IMR-90 (cell line): ENCODE results near the gene OR51B6. TPM values are rescaled to one million over a fixed set of nuclear protein-coding genes. Genes with fewer than 3 reads are reported as not detected.

Experiments used
- ATAC-seq: fragments of 200-7000 bp; cut with Tn5 transposase; 2 replicates; pipeline ENCODE4 v1.9.1; 2020; ENCODE audit warnings: low read depth, mild to moderate bottlenecking, moderate library complexity
- BruUV-seq: library from RNA; stranded (reverse); fragments of 400-500 nt; replicated peaks from 2 replicates; lab custom pipeline; 2021; lab: Mats Ljungman, UMichigan
- CTCF ChIA-PET: fragments of 300-600 bp; formaldehyde crosslinking; extraction: SDS; loops from one replicate; lab custom pipeline; 2021; ENCODE audit warnings: antibody characterized with exemption; lab: Yijun Ruan, JAX
- POLR2A ChIA-PET: fragments of 300-600 bp; sonication (Branson Sonifier 250); formaldehyde crosslinking; loops from one replicate; lab custom pipeline; 2022; ENCODE audit warnings: antibody characterized with exemption; ENCODE audit not compliant: unreplicated experiment; lab: Charles Lee
- DNase-seq: peaks from one replicate; pipeline ENCODE4 v3.0.0; 2013
- H2AFZ ChIP-seq: replicated peaks from 2 replicates; pipeline ENCODE3; 2013; ENCODE audit warnings: low read length, mild to moderate bottlenecking; ENCODE audit not compliant: poor library complexity
- H2AK5ac ChIP-seq: 2 replicates; pipeline ENCODE4 v1.6.1; 2013; ENCODE audit warnings: low read depth, low read length, inconsistent platforms
- H2AK9ac ChIP-seq: replicated peaks from 2 replicates; pipeline ENCODE3; 2013; ENCODE audit warnings: mild to moderate bottlenecking, low read depth, low read length, moderate library complexity; ENCODE audit not compliant: poor library complexity
- H2BK120ac ChIP-seq: 2 replicates; pipeline ENCODE4 v1.6.1; 2013; ENCODE audit warnings: low read depth, low read length, inconsistent platforms
- H2BK15ac ChIP-seq: 3 replicates; pipeline ENCODE4 v1.6.1; 2013; ENCODE audit warnings: low read depth, low read length, inconsistent platforms
- H2BK20ac ChIP-seq: 2 replicates; pipeline ENCODE4 v1.6.1; 2013; ENCODE audit warnings: low read depth, mild to moderate bottlenecking, inconsistent platforms, low read length, moderate library complexity
- H2BK5ac ChIP-seq: 2 replicates; pipeline ENCODE4 v1.6.1; 2013; ENCODE audit warnings: mild to moderate bottlenecking, low read depth, low read length, inconsistent platforms; ENCODE audit not compliant: poor library complexity, severe bottlenecking
- H3K14ac ChIP-seq: replicated peaks from 2 replicates; pipeline ENCODE4 v1.6.1; 2013; ENCODE audit warnings: low read depth, low read length, inconsistent platforms
- H3K18ac ChIP-seq: 2 replicates; pipeline ENCODE4 v1.6.1; 2013; ENCODE audit warnings: low read depth, low read length, control low read depth
- H3K23ac ChIP-seq: 2 replicates; pipeline ENCODE4 v1.6.1; 2013; ENCODE audit warnings: low read depth, low read length, inconsistent platforms
- H3K27ac ChIP-seq: 2 replicates; pipeline ENCODE4 v1.5.1; 2013; ENCODE audit warnings: mild to moderate bottlenecking, control low read depth, low read length; ENCODE audit not compliant: insufficient read depth
- H3K27me3 ChIP-seq: 2 replicates; pipeline ENCODE4 v1.6.1; 2013; ENCODE audit warnings: low read length; ENCODE audit not compliant: control insufficient read depth, insufficient read depth
- H3K36me3 ChIP-seq: 2 replicates; pipeline ENCODE4 v1.6.1; 2013; ENCODE audit warnings: low read length, mixed read lengths; ENCODE audit not compliant: control insufficient read depth, insufficient read depth
- H3K4ac ChIP-seq: 2 replicates; pipeline ENCODE4 v1.6.1; 2013; ENCODE audit warnings: low read depth, low read length, inconsistent platforms
- H3K4me1 ChIP-seq: 2 replicates; pipeline ENCODE4 v1.6.1; 2013; ENCODE audit warnings: low read length, mixed read lengths; ENCODE audit not compliant: control insufficient read depth, insufficient read depth
- H3K4me2 ChIP-seq: 2 replicates; pipeline ENCODE4 v1.6.1; 2013; ENCODE audit warnings: low read depth, mild to moderate bottlenecking, control low read depth, low read length, moderate library complexity
- H3K4me3 ChIP-seq: 2 replicates; pipeline ENCODE4 v1.5.1; 2013; ENCODE audit warnings: low read depth, mild to moderate bottlenecking, control low read depth, low read length, moderate library complexity; ENCODE audit not compliant: insufficient read depth
- H3K56ac ChIP-seq: 2 replicates; pipeline ENCODE4 v1.6.1; 2013; ENCODE audit warnings: low read length, inconsistent platforms; ENCODE audit not compliant: insufficient read depth; ENCODE audit errors: extremely low read depth
- H3K79me1 ChIP-seq, 2 experiments: 2 replicates each; pipeline ENCODE4 v1.6.1; 2013; ENCODE audit warnings: low read length in 2 of 2, inconsistent platforms in 1 of 2, low read depth in 1 of 2
- H3K9ac ChIP-seq: 2 replicates; pipeline ENCODE4 v1.6.1; 2013; ENCODE audit warnings: low read depth, low read length, control low read depth
- H3K9me1 ChIP-seq: 2 replicates; pipeline ENCODE4 v1.6.1; 2013; ENCODE audit warnings: low read length, inconsistent platforms; ENCODE audit not compliant: insufficient read depth
- H3K9me3 ChIP-seq: 2 replicates; pipeline ENCODE4 v1.6.1; 2013; ENCODE audit warnings: low read length; ENCODE audit not compliant: control insufficient read depth, insufficient read depth
- H4K20me1 ChIP-seq: 2 replicates; pipeline ENCODE4 v1.6.1; 2013; ENCODE audit warnings: low read length, inconsistent platforms; ENCODE audit not compliant: insufficient read depth
- H4K5ac ChIP-seq: 2 replicates; pipeline ENCODE4 v1.6.1; 2013; ENCODE audit warnings: mild to moderate bottlenecking, low read depth, low read length, control low read depth
- H4K8ac ChIP-seq, 2 experiments: 2 replicates each; pipeline ENCODE4 v1.6.1; 2013; ENCODE audit warnings: low read depth in 2 of 2, low read length in 2 of 2, control low read depth in 1 of 2, inconsistent platforms in 1 of 2
- H4K91ac ChIP-seq: 2 replicates; pipeline ENCODE4 v1.6.1; 2013; ENCODE audit warnings: low read depth, low read length, inconsistent platforms; ENCODE audit not compliant: insufficient read depth
- RFX5 ChIP-seq: IDR thresholded peaks from 2 replicates; pipeline ENCODE4 v1.8.0; 2012; ENCODE audit warnings: low read depth, mild to moderate bottlenecking, low read length, moderate library complexity
- SMC3 ChIP-seq: fragments of 150-350 bp; IDR thresholded peaks from 2 replicates; pipeline ENCODE4 v1.6.1; 2016; ENCODE audit warnings: low read depth, mild to moderate bottlenecking, antibody characterized with exemption, low read length, moderate library complexity
- WGBS, 2 experiments: methylation state at CpG; one replicate each; pipeline versions ENCODE4 v1.1.5 to v1.1.7; 2013; ENCODE audit warnings: missing lambda C conversion rate in 2 of 2; ENCODE audit not compliant: insufficient read length in 1 of 2; ENCODE audit errors: extremely low coverage in 2 of 2; 5-methylcytosine and 5-hydroxymethylcytosine counted together
- dilution Hi-C: fragments of 300-500 bp; cut with HindIII; formaldehyde crosslinking; loops from one replicate; pipeline ENCODE4 v1.14.3; 2018; ENCODE audit warnings: low sequenced_read_pairs; ENCODE audit not compliant: unreplicated experiment
- in situ Hi-C: fragments of 300-500 bp; cut with MboI; formaldehyde crosslinking; loops from 3 replicates; pipeline ENCODE4 v1.14.3; 2019; ENCODE audit warnings: low sequenced_read_pairs, inconsistent platforms, mixed read lengths
- intact Hi-C: fragments of 100-400 bp; cut with micrococcal nuclease; formaldehyde crosslinking; loops from 2 replicates; pipeline ENCODE4 v1.10.0; 2022
- polyA plus RNA-seq, 3 experiments: library from polyadenylated mRNA; depleted of rRNA; stranded (reverse); fragments of >200 nt; gene quantifications; 2 replicates each; pipeline ENCODE4 v1.2.3, GENCODE V29; 2012; ENCODE audit warnings: low replicate concordance in 1 of 3
- total RNA-seq: library from RNA; depleted of rRNA; stranded (reverse); fragments of >200 nt; gene quantifications from 2 replicates; pipeline ENCODE4 v1.2.3, GENCODE V29; 2012

The OR51B6 gene
- total and polyA plus RNA-seq, 2 of the 4 experiments (the other 2 are of a cell fraction): not detected

DNA sequence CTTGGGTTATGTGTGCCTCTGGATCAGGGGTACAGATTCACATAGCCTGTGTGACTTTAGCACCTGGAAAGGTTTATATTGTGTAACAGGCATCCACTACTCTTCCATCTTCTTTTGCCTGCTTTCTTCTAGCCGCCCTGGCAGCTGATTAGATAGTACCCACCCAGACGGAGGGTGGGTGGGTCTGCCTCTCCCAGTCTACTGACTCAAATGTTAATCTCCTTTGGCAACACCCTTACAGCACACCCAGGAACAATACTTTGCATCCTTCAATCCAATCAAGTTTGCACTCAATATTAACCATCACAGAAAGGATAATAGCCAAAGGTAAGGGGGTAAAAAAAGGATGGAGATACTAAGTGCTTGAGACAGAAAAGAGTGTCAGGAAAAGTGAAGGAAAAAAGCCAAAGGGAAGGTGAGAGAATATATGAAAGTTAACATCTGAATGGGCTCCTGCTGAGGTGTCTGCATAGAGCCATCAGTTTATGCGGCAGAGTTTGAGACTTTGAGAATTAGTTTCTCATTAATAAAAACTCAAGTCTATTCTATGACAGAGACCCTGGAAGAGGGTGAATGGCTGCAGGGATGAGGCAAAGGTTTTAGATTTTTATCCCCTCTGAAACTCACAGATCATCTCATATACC lies 2.6 kb upstream of the OR51B6 start:
- no peak overlapping the region; the same call in 1 of the 2 replicates for H3K4me2 ChIP-seq
- H2BK120ac ChIP-seq: peak overlapping the region; percentile 97
- peak overlapping the region; percentile 99 for H2BK20ac ChIP-seq
- peak overlapping the region; percentile 63 for H2AK5ac ChIP-seq
- peak overlapping the region; percentile 96 for H3K18ac ChIP-seq
- no peak overlapping the region for H2AFZ ChIP-seq
- H3K9me1 ChIP-seq: no peaks in the 10 kb centered on the region
- H4K8ac ChIP-seq: peak overlapping the region; percentile 80 to 85
- dilution Hi-C loops: no loop called here
- DNase-seq: no peak
- ChIA-PET CTCF (interaction anchor here (0.6 to 0.9 kb wide), 2 partner anchors 13 to 1015 kb away, joined by 3 read pairs; no protein-coding TSS in a partner anchor), POLR2A (interaction anchor here (0.9 kb wide), 1 partner anchor 15 kb away, joined by 3 read pairs; no protein-coding TSS in a partner anchor)
- no peaks in the 10 kb centered on the region for H3K36me3 ChIP-seq
- H2AK9ac ChIP-seq: no peak overlapping the region
- no peak overlapping the region; the same call in 1 of the 2 replicates for H3K27ac ChIP-seq
- H2BK5ac ChIP-seq: peak overlapping the region; percentile 100
- no CpG with 5 or more reads among the region's 3 CpGs for WGBS, 2 experiments
- no peaks in the 10 kb centered on the region for H3K9me3 ChIP-seq
- no peak overlapping the region for H3K4me3 ChIP-seq
- BruUV-seq: no TSS peak
- no peak overlapping the region for H3K9ac ChIP-seq
- peaks cover 11% of the 10 kb centered on the region; the same call in 1 of the 2 replicates for H3K4me1 ChIP-seq
- H4K5ac ChIP-seq: peak overlapping the region; percentile 71
- intact Hi-C loops: no loop called here
- no peaks in the 10 kb centered on the region for H3K27me3 ChIP-seq
- peak overlapping the region; percentile 86 for H4K91ac ChIP-seq
- H3K23ac ChIP-seq: peak overlapping the region; percentile 48
- H3K4ac ChIP-seq: peak overlapping the region; percentile 90
- in situ Hi-C loops: no loop called here
- peak overlapping the region; percentile 73; the same call in 2 of the 3 replicates for H2BK15ac ChIP-seq
- peak overlapping the region; percentile 77 for H3K14ac ChIP-seq
- no peak for ATAC-seq
- H3K56ac ChIP-seq: no peak overlapping the region
- no peaks in the 10 kb centered on the region for H3K79me1 ChIP-seq
- no peak for TF ChIP-seq SMC3
- TF ChIP-seq RFX5: no peak
- no peaks in the 10 kb centered on the region for H4K20me1 ChIP-seq
